HG03439 (cell line): Measurements from ENCODE around the gene FAR2.
A peak's percentile ranks its signal among the peaks of the same experiment; 100 is the strongest.
"Not testable (repeated sequence)": the region's sequence is repeated elsewhere in the genome, so short reads cannot be mapped to it uniquely, and the experiment has no call there.

Source experiments
- ATAC-seq: cut with Tn5 transposase; IDR thresholded peaks from one replicate; pipeline ENCODE4 v1.9.1; 2021; ENCODE audit warnings: mild to moderate bottlenecking, moderate library complexity; ENCODE audit not compliant: unreplicated experiment

FAR2 gene

DNA sequence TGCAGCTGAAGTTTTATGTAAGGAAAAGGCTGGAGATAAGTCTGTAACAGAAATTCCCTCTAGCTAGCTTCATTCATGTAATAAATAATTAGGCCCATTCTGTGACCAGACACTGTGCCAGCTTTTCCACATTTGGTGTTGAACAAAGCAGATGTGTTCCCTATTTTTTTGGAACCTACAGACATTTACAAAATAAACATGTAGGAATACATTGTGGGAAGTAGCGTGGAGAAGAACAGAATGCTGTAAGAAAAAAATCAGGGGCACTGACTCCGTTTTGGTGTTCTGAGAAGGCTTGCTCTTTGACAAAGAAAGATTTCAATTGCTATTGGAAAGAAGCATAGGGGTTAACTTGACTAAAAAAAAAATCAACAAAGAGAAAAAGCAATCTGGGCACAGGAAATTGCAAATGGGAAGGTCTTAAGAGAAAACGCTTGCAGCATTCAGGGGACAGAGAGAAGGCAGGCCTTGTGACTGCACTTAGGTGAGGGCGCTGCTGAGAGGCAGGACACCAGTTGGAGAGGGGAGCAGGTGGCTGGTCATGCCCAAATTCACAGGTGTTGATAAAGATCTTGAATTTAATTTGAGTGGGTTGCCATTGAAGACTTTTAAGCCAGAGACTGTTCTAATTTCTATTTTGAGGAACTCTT lies 4.0 kb downstream of the FAR2 start:
- no peak for ATAC-seq

DNA sequence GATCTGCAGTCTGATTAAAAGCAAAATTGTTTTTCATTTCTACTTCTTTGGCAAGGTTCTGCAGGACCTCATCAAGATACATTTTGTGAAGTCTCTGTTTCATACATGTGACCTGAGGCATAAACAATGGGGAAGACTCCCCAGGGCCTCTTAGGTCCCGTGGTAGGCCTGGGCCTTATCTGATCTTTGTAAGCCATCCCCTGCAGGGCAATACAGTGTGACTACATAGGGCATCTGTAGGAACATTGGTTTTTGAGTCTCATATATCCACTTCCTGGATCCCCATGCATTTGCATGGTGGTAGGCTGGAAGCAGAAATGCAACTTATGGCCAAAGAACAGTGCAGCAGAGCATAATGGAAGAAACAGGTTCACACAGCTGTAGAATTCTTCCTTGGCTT lies 6.0 kb downstream of the FAR2 start:
- no peak for ATAC-seq

DNA sequence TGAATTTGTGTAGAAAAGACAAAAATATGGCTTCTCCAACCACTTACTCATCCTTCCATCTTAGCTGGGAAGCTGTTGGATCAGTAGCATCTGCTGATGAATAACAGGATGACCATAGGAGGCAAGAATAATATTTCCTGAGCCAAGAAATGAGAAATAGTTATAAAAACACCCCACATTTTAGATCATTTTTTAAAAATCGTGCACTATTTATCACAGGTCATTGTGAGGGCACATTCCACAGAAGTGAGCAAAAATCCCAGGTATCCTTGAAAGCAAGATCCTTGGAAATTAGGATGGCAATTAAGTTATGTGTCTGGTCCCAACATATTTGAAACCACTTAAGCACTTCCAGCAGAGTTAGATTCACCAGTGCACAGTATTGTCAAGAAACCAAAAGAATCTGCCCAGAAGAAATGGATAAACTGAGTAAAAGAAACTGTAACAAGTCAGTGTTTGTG lies 8.4 kb downstream of the FAR2 start:
- ATAC-seq: no peak

DNA sequence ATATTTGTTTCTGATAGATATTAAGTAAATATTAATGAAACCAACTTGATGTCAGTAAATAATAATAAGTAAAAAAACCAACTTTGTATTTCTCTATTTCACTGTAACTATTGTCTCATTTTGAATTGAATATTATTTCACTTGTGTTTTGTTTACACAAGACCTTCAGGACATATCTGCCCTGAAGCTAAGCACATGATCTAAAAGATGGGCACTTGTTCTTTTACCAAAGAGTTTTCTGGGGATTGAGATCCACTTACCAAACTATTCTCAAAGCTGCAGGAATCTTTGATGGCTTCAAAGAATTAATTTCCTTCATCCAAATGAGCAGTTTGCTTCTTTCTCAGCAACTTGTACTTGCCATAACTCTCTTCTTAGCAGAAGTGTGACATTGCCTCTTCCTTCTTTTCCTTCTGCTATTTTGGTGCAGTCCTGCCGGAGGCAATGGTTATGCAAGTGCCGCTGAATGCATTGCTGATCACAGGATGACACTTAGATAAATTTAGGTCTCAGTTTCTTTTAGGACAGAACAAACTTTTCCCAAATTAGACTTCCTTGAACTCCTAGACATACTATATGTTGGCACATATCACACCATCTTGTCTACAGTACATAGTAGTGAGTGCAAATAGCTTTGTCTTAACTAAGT lies 9.2 kb downstream of the FAR2 start:
- ATAC-seq: no peak

DNA sequence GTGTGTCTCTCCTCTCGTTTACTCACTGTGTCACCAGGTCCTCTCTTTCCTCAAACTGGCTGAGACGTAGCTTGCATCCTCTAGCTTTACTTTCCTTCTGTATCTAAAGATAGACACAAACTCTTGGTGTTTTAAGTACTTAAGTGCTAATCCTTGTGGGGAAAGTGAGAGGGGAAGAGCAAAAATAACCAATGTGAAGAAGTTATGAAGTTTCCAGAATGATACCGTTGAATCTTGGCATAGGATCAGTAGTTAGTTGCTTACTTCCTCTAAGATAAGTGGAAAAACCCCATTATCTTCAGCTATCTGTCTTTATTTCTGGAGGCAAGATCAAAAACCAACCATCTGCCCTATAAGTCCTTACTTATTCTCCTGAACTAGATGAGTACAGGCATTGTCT lies 10.6 kb downstream of the FAR2 start:
- no peak for ATAC-seq

DNA sequence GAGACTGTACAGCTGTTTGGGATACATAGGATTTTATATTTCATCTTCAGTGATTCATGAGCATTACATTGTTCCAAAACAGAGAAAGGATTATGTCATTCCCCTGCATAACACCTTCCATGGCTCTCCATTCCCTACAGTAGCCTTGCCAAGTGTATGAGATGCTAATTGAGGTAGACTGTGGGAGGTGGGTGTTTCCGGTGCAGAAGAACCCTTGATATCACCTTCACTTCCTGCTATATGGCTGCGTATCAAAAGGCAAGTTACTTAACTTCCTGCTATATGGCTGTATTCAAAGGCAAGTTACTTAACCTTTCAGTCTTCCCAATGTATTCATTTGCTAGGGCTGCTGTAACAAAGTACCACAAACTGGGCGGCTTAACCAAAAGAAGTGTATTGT lies 11.2 kb downstream of the FAR2 start:
- ATAC-seq: no peak

DNA sequence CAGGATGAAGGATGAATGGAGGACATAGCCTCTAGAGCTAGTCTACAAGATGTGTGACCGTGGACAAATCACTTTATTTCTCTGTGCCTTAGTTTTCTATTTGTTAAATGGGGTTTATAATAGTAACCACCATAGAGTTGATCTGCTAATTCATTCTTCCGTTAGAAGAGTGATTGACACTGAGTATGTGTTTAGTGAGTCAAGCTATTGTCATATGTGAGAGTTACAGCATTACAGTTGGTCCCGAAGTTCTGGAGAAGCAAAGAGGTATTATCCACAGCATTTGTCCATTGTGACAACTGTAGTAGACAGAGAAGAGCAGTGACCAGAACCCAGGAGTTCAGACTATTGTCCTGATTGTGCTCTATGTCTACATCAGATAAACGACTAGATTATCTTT lies 14.1 kb downstream of the FAR2 start:
- ATAC-seq: no peak

DNA sequence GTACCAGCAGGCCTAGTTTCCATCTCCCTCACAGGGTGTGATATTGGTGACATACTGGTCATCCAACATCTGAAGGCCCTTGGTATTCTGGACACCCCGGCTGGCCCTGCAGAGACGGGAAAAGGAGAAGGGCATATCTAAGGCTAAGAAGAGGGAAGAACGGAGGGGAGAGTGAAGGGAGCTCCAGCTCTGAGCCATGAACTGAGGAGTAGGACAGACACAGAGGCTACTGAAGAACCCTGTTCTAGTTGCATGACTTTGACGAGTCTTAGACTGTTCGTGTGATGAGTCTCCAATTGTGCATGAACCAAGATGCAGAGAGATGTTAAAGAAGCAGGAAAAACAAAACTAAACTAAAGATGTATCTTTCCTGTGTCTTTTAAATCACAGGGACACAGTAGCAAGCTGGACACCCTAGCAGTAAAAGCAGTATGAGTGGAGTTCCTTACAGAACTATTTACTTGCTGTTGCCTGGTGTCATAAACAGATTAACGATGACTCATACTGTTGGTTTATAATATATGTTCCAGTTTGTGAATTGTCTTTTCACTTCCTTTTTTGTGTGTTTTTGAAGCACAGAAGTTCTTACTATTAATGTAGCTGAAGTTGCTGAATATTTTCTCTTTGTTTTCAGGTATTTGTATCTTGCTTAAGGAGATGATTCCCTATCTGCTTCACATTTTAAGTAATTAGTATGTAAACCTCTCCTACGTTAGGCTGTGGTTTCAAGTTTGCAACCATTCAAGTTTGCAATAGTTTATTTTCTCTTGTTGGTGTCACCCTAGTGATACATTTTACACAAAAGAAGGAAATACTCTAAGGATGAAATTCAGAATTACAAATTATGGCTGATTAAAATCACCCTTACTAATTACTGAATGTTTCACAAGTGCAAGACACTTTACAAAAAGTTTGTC lies 15.7 kb downstream of the FAR2 start:
- peak; percentile 100 for ATAC-seq

DNA sequence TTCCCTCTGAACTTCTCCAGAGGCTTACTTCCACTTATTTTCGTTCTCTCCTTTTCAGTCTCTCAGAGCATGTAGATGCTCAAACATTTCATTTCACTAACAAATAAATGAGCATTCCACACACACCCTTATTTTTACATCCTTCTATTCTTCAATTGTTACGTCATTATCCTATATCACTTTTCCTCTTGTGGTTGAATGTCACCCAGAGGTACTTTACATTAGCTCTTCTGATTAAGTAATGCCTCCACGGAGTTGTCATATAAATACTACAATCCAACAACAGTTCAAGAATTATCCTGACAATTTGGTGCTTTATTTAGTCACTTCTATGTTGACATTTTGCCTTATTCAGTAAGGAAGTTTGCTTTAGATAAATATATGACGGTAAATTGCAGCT lies 18.4 kb downstream of the FAR2 start:
- ATAC-seq: no peak

DNA sequence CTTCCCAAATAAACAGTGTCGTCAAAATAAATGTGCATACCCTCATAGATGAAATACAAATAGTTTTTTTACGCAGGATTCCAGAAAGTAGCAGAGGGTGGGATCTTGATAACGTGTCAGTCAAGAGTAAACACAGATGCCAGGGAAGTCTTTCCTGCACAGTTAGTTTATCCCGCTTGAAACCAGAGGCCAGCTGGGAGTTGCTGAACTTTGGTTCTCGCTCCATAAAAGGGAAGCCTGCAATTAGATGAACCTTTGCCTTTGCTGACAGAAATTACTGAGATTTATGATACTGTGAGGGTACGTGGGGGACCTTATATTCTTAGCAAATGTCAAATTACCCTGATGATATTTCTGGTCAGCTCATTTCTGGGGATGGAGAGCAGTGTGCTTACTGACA lies 18.9 kb downstream of the FAR2 start:
- ATAC-seq: no peak

DNA sequence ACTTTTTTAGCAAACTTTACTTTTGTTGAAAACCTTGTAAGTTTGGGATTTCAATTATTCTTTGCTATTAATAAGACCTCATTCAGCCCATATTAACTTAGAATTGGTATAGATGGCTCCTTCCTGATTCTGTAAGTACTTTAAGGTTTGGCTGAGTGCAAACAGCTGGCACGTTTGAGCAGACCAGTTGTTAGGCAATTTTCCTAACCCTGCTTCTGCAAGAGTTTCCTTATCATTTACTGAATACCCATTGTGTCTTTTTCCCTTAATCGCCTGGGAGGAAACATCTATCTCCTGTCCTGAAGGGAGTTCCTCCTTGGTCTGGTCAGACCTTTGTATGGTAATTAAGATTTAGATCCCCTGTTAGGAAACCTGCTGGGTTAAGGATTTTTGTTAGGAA lies 20.9 kb downstream of the FAR2 start:
- ATAC-seq: not testable (repeated sequence)

DNA sequence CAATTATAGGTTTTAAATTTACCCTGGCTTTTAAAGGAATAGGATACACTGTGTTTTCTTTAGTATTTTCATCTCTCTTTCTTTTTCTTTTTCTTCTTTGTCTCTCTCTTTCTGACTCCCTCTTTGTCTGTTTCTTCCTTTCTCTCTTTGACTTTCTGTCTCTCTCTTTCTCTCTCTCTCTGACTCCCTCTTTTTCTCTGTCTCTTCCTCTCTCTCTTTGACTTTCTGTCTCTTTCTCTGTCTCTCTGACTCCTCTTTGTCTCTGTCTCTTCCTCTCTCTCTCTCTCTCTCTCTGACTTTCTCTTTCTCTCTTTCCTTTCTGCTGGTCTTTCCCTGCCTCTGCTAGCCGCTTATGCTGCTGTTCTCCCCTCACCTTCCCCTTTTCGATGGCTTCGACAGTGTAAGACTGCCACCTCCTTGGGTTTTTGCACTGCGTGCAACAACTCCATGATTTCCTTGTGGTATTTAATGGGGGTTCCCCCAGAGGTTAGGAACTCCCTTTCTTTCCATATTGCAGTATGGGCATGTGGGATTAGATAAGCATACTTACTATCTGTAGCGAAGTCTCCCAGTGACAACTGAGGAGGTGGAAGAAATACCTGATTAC lies 21.5 kb downstream of the FAR2 start:
- ATAC-seq: not testable (repeated sequence)

DNA sequence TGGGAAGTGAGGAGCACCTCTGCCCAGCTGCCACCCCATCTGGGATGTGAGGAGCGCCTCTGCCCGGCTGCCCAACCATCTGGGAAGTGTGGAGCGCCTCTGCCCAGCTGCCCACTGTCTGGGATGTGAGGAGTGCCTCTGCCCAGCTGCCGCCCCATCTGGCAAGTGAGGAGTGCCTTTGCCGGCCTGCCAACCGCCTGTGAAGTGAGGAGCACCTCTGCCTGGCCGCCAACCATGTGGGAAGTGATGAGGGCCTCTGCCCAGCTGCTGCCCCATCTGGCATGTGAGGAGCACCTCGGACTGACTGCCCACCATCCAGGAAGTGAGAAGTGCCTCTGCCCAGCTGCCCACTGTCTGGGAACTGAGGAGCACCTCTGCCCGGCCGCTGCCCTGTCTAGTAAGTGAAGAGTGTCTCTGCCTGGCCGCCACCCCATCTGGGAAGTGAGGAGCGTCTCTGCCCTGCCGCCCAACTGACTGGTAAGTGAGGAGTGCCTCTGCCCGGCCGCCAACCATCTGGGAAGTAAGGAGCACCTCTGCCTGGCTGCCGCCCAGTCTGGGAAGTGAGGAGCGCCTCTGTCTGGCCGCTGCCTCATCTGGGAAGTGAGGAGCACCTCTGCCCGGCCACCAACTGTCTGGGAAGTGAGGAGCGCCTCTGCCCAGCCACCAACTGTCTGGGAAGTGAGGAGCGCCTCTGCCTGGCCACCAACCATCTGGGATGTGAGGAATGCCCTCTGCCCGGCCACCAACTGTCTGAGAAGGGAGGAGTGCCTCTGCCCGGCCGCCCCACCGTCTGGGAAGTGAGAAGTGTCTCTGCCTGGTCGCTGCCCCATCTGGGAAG lies 22.6 kb downstream of the FAR2 start:
- ATAC-seq: no peak

DNA sequence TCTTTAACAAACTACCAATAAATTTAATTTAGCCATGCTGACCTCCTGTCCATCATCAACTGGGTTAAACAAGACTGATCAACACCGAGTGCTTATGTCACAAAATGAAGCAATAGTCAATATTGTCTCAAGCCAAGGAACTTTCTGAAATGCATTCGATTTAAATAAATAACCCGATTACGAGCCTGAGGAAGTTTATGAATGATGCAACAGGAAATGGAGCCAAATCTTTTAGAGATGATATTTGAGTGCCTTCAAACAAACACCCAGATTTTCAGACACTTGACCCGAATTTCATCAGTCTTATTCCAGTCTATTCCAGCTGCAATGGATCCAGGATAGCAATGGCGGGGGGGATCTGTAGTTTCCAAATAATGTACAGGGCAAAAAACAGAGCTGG lies 27.9 kb downstream of the FAR2 start:
- ATAC-seq: no peak

DNA sequence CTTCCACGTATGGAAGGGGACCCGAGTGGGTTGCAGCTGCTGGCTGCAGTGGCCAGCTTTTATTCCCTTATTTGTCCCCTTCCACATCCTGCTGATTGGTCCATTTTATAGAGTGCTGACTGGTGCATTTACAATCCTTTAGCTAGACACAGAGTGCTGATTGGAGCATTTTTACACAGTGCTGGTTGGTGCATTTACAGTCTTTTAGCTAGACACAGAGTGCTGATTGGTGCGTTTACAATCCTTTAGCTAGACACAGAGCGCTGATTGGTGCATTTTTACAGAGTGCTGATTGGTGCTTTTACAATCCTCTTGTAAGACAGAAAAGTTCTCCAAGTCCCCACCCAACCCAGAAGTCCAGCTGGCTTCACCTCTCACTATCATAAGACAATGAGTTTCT lies 33.2 kb downstream of the FAR2 start:
- ATAC-seq: not testable (repeated sequence)

DNA sequence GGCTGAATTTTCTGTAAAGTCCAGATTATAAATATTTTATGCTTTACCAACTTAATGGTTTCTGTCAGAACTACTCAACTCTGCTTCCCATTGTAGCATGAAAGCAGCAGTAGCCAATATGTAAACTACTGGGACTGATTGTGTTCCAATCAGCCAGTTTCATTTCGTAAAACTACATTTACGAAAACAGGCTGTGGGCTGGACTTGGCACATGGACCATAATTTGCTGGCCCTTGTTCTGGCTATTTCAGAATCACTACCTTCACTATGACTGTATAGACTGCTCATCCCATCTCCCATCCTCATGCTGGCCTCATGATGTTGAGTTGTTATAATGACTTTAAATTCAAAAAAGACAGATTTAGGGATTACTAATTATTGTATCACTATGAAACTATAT lies 38.7 kb downstream of the FAR2 start:
- ATAC-seq: no peak

DNA sequence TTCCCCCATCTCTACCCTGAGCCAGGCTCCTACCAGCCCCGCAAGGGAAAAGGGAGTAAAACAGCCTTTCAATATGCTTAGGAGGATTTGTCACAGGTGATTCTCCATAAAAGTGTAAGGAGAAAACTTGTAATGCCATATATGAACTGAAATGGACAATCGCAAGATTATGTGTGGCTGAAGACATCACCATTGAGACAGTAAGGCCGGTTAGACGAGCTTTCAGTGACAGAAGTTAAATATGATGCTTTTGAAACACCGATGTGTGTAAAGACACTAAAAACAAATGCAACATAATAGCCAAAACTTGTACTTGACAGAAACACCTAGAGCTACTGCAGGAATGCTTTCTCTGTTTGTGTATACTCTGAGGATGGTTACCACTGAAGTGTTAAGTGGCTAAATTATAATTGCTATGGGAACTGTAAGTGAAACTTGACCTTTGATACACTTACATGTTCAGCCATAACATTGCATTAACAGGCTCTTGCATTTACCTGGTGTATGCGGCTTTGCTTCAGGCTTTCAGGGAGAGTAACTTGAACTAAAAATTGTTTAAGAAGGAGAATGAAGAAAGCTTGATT lies 42.3 kb downstream of the FAR2 start:
- ATAC-seq: no peak

DNA sequence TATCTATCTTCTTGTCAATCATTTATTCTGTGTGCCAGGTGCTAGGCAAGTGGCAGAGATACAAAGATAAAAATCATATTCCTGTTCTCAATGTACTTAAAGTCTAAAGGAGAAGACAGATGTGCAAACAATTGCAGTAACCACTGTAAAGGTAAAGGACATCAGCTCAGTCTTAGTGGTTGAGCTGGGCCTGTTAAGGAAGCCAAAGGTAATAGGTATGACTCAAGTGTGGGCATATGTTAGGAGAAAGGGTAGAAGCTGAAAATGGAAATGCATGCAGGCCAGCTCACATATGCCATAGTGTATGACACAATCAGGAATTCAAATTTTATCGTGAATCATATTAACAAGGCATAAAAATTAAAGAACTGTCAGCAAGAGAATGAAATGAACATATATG lies 49.8 kb downstream of the FAR2 start:
- no peak for ATAC-seq

DNA sequence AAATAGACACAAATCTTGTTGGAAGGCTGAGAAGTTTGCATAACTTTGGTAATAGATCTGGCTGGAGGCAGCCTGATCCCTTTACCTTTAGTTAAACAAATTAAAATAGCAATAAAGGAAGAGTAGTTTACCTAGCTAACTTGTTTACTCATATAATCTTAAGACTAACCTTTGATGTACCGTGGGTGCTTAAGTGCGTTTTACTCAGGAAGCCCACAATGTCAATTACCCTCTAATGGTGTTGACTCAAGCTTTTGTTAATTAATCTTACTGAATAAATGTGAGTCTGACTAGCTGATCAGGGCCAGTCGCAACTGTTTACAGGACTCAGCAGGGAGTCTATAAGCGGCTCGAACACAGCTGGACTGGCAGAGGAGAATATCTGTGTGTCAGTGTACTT lies 51.5 kb downstream of the FAR2 start:
- ATAC-seq: no peak

DNA sequence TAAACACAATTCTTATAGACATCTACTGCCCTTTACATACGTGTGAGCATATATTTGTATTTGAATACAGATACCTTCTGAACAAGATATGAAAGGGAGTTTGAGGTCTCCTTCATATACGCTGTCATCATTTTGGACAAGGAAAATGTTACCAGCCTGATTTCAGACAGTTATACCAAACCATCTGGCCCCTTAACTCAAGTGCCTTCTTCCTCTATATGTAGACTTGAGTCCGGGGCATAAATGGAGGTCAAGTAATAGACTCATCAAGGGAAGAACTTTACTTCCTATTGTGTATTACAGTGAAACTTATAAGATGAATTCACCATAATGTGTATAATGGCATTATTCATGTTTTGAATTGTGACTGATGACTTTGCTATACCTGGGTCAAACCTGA lies 52.2 kb downstream of the FAR2 start:
- ATAC-seq: no peak
